ENCODE measurements around the gene CHSY1. TPM values are rescaled to one million over a fixed set of nuclear protein-coding genes. Genes with fewer than 3 reads are reported as not detected.
A peak's percentile ranks its signal among the peaks of the same experiment; 100 is the strongest.

Gene CHSY1
- total RNA-seq, 2 donors from 2014 or later = 26.4 to 31.1 TPM

DNA sequence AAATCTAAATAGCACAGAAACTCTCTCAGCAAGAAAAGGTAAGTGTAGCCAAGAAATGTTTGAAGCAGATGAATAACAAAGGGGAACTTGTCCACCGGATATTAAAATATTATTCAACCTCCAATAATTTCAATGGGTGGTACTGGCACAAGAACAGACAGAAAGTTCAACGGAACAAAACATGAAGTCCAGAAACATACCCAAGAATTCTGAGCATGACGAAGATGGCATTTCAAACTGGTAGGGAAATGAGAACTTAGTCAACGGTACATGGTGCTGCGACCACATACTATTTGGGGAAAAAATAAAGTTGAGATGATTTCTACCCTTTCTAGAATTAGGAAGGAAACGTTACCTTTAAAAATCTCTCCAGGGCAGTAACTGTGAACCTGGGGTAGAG lies 5.5 kb downstream of the CHSY1 start:
- Mint-ChIP-seq H3K9me3 (no peaks in the 10 kb centered on the region), H3K36me3 (ENCODE audit: insufficient read depth in 2 of 2) (peaks cover 4 to 7% of the 10 kb centered on the region in 2 donors), H3K27ac (peak overlapping the region; percentile 89), H3K27me3 (ENCODE audit: low read depth) (no peaks in the 10 kb centered on the region), H3K4me3 (peak overlapping the region; percentile 66 to 67), H3K4me1 (ENCODE audit: low read depth) (peaks cover 92% of the 10 kb centered on the region)
- DNase-seq (no peak), ATAC-seq (replicated peaks in 1 of 2) (no peak)

DNA sequence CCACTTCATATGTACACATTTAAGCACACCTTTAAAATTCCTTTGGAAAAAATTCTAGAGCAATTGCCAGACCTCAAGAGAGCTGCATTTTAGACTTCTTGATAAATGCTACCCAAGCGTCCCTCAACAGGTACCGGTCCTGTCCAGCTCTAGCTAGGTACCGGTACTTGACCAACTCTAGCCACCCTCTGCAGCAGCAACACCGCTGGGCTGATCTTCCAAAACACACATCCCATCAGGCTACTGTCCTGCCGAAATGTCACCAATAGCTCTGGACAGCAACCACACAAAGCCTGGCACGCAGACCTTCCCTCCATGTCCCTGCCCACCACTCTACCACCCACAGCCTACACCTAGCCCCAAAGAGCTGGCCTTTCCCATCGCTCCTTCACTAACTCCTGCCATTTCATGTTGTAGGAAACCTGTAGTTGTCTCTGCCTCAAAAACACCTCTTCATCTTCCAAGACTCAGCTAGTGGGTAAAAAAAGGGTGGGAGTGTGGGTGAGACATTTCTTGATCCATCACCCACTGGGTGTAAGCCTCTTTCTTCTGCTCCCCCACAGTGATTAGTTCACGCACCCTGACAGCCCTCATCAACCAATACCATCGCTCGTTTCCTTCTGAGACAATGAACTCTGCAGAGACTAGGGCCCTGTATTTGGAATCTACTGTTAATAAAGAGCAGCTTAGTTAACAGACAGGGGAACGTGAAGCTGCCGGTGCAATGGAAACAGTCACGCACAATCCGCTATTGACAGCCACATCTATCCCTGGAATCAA lies 6.8 kb downstream of the CHSY1 start:
- no peak for ATAC-seq (replicated peaks in 1 of 2)

DNA sequence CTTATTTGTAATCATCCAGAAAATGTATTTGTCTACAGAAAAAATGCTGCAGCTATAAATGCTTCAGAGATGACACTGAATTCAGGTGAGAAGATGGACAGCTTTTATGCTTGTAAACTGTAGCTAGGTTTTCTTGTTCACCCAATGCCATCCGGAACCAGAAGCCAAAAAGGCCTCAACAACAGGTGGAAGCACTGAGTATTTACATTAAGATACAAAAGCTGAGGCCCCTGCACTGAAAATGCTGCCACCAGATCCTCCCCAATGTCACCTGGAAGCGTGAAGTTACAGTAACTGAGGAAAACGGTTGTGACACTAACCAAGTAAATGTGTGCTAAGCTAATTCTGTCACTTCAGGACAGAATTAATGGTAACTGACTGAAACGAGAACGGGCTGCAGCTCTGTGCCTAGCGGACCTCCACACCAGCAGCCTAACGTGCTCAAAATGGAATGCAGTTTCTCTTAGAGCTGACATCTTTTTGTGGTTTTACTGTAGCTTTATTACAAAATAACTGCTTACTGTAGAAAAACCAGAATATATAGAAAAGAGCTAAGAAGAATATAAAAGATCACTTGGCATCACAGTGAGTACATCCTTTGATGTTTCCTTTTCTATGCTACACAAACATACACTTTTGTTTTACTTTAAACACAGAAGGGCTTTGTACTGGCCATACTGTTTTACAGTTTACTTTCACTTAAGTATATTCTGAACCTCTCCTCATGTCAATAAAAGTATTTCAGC lies 7.6 kb downstream of the CHSY1 start:
- Mint-ChIP-seq H3K4me1 (ENCODE audit: low read depth) (peaks cover 94% of the 10 kb centered on the region), H3K27ac (peak overlapping the region; percentile 81), H3K27me3 (ENCODE audit: low read depth) (no peaks in the 10 kb centered on the region), H3K9me3 (no peaks in the 10 kb centered on the region), H3K36me3 (ENCODE audit: insufficient read depth in 2 of 2) (peaks cover 4 to 6% of the 10 kb centered on the region in 2 donors), H3K4me3 (peak overlapping the region; percentile 66 to 67)
- ATAC-seq (replicated peaks in 1 of 2) (no peak), DNase-seq (no peak)

More for the DNA sequence above, 6.8 kb downstream of the CHSY1 start:
- H3K9me3 Mint-ChIP-seq = no peaks in the 10 kb centered on the region
- no peak for DNase-seq
- peaks cover 94% of the 10 kb centered on the region for H3K4me1 Mint-ChIP-seq (ENCODE audit: low read depth)
- H3K27me3 Mint-ChIP-seq (ENCODE audit: low read depth) = no peaks in the 10 kb centered on the region
- peak overlapping the region; percentile 81 for H3K27ac Mint-ChIP-seq
- H3K4me3 Mint-ChIP-seq = peak overlapping the region; percentile 66 to 67
- H3K36me3 Mint-ChIP-seq (ENCODE audit: insufficient read depth in 2 of 2) = peaks cover 3 to 4% of the 10 kb centered on the region in 2 donors

DNA sequence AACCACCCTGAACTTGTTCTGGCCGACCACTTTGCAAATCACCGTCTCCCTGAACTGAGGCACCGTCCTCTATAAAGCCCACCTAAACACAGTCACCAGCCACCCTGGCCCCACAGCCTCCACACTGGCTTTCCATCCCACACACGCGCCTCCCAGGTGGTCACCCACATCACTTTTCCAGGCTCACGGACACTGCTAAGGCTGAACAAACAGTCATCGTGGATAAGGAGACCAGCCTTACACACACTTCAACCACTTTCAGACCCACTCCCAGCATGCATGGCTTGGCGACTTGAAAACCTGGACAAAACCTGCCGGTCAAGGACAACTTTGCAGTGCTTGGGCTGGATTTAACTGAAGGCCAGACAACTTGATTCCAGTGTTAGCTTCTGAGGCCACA lies 8.4 kb downstream of the CHSY1 start:
- Mint-ChIP-seq H3K4me3 (peak overlapping the region; percentile 66 to 67), H3K4me1 (ENCODE audit: low read depth) (peaks cover 92% of the 10 kb centered on the region), H3K27me3 (ENCODE audit: low read depth) (no peaks in the 10 kb centered on the region)

DNA sequence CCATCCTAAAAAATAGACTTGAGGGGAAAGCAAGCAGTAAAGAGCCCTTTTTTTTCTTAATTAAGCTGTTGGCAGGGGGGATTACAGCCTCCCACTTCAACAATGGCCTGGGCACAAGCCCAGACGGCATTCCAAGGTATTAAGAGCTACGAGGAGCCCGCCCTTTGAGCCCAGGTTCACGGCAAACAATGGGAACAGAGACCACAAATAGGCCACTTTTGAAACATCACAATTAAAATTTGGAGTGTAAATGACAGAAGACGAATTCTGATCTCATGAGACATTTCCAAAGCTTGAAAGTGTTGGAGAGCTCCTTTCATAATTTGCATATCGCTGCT lies 8.9 kb downstream of the CHSY1 start:
- Mint-ChIP-seq H3K36me3 (ENCODE audit: insufficient read depth in 2 of 2) (peaks cover 4 to 6% of the 10 kb centered on the region in 2 donors), H3K4me1 (ENCODE audit: low read depth) (peaks cover 89% of the 10 kb centered on the region), H3K9me3 (no peaks in the 10 kb centered on the region), H3K27me3 (ENCODE audit: low read depth) (no peaks in the 10 kb centered on the region), H3K27ac (peak overlapping the region; percentile 96), H3K4me3 (peak overlapping the region; percentile 66 to 67)
- ATAC-seq (replicated peaks in 1 of 2) = no peak
- no peak for DNase-seq

More for the DNA sequence above, 8.4 kb downstream of the CHSY1 start:
- ATAC-seq (replicated peaks in 1 of 2) (no peak), DNase-seq (no peak)
- peaks cover 4 to 6% of the 10 kb centered on the region in 2 donors for H3K36me3 Mint-ChIP-seq (ENCODE audit: insufficient read depth in 2 of 2)
- no peaks in the 10 kb centered on the region for H3K9me3 Mint-ChIP-seq
- H3K27ac Mint-ChIP-seq = peak overlapping the region; percentile 77

DNA sequence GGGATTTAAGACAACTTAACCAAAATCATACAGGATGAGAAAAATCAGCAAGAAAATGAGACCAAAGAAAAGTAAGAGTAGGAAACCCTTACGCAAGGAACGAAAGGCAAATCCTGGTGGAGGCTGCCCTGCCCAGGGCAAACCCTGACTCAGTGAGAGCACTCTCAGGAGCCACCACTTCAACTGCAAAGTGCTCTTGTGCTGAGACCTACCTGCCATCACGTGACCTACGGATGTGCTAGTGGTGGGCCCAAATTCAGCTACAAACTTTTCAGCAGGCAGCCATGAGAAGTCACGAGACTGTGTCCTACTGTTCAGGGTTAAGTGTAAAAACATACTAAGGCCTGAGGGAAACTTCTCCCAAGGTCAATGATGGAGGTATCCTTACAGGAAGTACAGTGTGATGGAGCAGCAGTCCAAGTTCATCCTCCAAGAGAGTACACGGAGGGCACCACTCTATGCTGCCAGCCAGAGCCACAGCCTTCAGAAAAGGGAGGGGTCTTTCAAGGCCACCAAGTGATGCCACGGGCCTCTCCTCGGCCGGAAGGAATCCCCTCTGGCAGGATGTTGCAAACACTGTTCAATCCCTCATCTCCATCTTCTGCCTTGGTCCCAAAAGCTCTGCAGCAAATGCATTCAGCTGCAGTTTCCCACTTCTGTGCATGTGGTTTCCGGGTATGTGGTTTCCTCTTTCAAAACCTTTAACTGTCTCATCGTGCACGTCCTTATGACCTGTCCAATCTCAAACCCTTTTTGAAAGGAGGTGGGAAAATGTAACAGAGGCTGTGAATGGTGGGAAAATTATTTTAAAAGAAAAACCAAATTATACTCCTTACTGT lies 9.5 kb downstream of the CHSY1 start:
- H3K27ac Mint-ChIP-seq = peak overlapping the region; percentile 96
- H3K36me3 Mint-ChIP-seq (ENCODE audit: insufficient read depth in 2 of 2) = peaks cover 4 to 6% of the 10 kb centered on the region in 2 donors
- H3K4me1 Mint-ChIP-seq (ENCODE audit: low read depth) = peaks cover 84% of the 10 kb centered on the region

DNA sequence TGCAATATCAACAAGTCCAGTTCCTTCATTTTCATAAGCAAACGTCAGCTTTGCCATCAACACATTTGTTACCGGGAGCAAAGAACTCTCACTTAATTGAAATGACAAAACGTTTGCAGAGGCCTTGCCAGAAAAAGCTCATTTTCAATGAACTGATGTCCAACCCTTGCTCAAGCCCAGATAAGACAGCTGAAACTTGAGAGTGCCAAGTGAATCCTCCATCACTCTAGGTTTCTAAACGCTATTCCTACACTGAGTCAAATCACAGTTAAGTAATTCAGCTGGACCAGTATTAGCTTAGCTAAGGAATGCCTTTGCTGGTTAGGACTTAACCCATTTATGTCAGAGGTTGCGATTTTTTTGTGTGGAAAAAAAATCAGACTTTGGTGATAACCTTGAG lies 11.5 kb downstream of the CHSY1 start:
- DNase-seq (no peak), ATAC-seq (replicated peaks in 1 of 2) (no peak)
- peaks cover 4 to 12% of the 10 kb centered on the region in 2 donors for H3K36me3 Mint-ChIP-seq (ENCODE audit: insufficient read depth in 2 of 2)
- no peaks in the 10 kb centered on the region for H3K27me3 Mint-ChIP-seq (ENCODE audit: low read depth)
- peaks cover 81% of the 10 kb centered on the region for H3K4me1 Mint-ChIP-seq (ENCODE audit: low read depth)
- H3K4me3 Mint-ChIP-seq = peak overlapping the region; percentile 71 to 78
- no peaks in the 10 kb centered on the region for H3K9me3 Mint-ChIP-seq
- peak overlapping the region; percentile 81 for H3K27ac Mint-ChIP-seq

More for the DNA sequence above, 9.5 kb downstream of the CHSY1 start:
- H3K9me3 Mint-ChIP-seq = no peaks in the 10 kb centered on the region
- ATAC-seq (replicated peaks in 1 of 2) (peak; percentile 75 to 82), DNase-seq (peak; percentile 57 to 59)
- no peaks in the 10 kb centered on the region for H3K27me3 Mint-ChIP-seq (ENCODE audit: low read depth)
- H3K4me3 Mint-ChIP-seq = peak overlapping the region; percentile 66 to 67

DNA sequence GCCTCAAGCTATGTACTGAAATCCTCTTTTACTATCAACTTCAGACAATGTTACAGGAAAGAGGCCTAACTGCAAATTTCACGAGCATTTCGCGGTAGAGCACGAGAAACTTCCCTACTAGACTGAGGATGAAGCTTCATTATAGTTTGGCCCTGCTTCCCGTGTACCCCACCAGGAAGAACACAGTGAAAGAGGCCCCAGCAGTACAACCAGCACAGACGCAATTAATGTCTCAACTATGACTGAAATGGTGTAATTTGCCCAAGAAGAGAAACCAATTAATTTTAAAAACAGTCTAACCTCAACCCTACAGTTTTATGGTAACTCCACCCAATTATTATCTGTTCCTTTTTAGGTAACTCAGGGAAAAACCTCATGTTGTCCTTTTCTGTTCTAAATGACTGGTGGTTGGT lies 12.1 kb downstream of the CHSY1 start:
- Mint-ChIP-seq H3K9me3 (no peaks in the 10 kb centered on the region), H3K27ac (peak overlapping the region; percentile 81), H3K4me1 (ENCODE audit: low read depth) (peaks cover 75% of the 10 kb centered on the region), H3K27me3 (ENCODE audit: low read depth) (no peaks in the 10 kb centered on the region), H3K4me3 (peak overlapping the region; percentile 71 to 78), H3K36me3 (ENCODE audit: insufficient read depth in 2 of 2) (peaks cover 2 to 18% of the 10 kb centered on the region in 2 donors)
- peak; percentile 13 to 38 for ATAC-seq (replicated peaks in 1 of 2)
- DNase-seq = no peak

DNA sequence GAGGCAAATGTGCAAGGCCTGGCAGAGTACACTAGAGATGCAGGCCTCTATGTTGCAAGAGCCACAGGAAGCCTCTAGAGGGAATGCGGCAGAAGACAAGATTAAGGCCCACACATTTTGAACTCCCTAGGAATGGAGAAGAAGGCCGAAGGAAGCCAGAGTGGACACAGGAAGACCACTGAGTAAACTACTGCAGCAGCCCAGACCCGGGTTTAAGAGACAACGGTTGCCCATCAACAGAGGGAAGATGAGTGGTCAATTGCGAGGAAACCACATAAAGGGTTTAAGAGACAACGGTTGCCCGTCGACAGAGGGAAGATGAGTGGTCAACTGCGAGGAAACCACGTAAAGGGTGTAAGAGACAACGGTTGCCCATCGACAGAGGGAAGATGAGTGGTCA lies 14.6 kb downstream of the CHSY1 start:
- DNase-seq (no peak), ATAC-seq (replicated peaks in 1 of 2) (no peak)
- Mint-ChIP-seq H3K9me3 (no peaks in the 10 kb centered on the region), H3K4me1 (ENCODE audit: low read depth) (peaks cover 63% of the 10 kb centered on the region), H3K27ac (no peak overlapping the region), H3K27me3 (ENCODE audit: low read depth) (no peaks in the 10 kb centered on the region), H3K36me3 (ENCODE audit: insufficient read depth in 2 of 2) (peaks cover 2 to 28% of the 10 kb centered on the region in 2 donors), H3K4me3 (no peak overlapping the region)

DNA sequence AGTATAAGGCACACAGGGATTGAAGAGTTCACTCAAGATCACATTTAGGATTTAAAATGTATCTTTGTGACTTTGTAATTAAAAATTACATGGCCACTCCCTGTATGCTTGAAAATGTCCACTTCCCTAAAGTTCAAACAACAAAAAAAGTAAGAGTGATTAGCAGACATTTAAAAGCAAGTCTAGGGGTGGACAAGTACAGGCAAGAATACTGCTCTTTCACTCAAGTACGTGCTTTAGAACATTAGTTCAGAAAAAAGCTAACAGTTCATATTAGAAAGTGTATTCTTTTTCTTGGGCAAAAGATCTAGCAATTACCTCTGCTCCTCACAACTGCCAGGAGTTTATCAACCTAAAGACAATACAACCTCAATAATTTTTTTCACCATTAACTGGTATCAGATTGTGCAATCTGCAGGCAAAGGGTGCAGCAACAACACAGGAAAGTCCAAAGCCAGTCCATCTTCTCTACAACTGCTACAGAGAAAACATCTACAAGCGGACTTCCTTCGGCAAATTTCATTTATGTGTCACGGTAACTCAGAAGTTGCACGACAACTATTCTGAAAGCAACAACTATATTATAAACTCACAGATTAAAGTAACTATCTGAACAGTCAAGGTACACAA lies 18.1 kb downstream of the CHSY1 start:
- Mint-ChIP-seq H3K27me3 (ENCODE audit: low read depth) (no peaks in the 10 kb centered on the region), H3K4me1 (ENCODE audit: low read depth) (peaks cover 45% of the 10 kb centered on the region), H3K36me3 (ENCODE audit: insufficient read depth in 2 of 2) (peaks cover 4 to 40% of the 10 kb centered on the region in 2 donors), H3K27ac (no peak overlapping the region), H3K9me3 (peaks cover 0 to 4% of the 10 kb centered on the region in 2 donors), H3K4me3 (no peak overlapping the region)
- ATAC-seq (replicated peaks in 1 of 2) (no peak), DNase-seq (no peak)

DNA sequence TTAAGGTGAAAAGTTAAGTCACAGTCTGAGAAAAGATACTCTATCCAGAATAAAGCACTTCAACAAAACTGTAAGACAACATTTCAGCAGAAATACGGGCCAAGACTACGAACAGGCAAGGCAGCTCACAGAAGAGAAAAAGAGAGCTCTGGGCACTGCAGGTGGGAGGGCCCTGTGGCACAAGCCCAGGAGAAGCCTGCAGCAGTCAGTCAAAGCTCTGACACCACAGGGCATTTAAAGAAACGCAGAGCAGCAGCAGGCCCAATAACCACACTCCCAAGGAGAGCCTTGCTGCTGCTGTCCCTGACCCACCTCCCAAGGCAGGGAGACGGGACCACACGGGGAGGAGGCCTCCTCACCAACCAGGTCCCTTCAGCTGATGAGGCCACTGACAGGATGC lies 19.2 kb downstream of the CHSY1 start:
- Mint-ChIP-seq H3K27me3 (ENCODE audit: low read depth) (no peaks in the 10 kb centered on the region), H3K4me3 (no peak overlapping the region), H3K9me3 (peaks cover 4 to 5% of the 10 kb centered on the region in 2 donors), H3K36me3 (ENCODE audit: insufficient read depth in 2 of 2) (peaks cover 11 to 49% of the 10 kb centered on the region in 2 donors), H3K27ac (no peak overlapping the region), H3K4me1 (ENCODE audit: low read depth) (peaks cover 47% of the 10 kb centered on the region)
- ATAC-seq (replicated peaks in 1 of 2) (no peak), DNase-seq (no peak)

DNA sequence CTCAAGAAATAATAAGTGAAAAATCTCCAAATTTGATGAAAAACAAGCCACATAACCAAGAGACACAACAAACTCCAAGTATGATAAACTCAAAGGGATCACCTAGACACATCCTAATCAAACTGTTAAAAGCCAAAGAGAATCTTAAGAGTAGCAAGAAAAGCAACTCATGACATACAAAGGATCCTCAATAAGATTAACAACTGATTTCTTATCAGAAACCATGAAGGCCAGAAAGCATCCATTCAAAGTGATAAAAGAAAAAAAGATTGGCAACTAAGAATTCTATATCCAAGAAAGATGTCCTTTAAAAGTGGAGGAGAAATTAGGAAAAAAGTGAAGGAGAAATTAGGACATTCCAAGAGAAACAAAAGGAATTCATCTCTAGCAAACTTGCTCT lies 23.5 kb downstream of the CHSY1 start:
- peaks cover 14 to 39% of the 10 kb centered on the region in 2 donors for H3K36me3 Mint-ChIP-seq (ENCODE audit: insufficient read depth in 2 of 2)
- DNase-seq = no peak
- H3K4me3 Mint-ChIP-seq = peak overlapping the region in 1 of 2 donors; percentile 3
- peaks cover 58% of the 10 kb centered on the region for H3K4me1 Mint-ChIP-seq (ENCODE audit: low read depth)
- H3K9me3 Mint-ChIP-seq = peaks cover 4 to 5% of the 10 kb centered on the region in 2 donors
- no peak for ATAC-seq (replicated peaks in 1 of 2)
- no peaks in the 10 kb centered on the region for H3K27me3 Mint-ChIP-seq (ENCODE audit: low read depth)
- peak overlapping the region; percentile 35 for H3K27ac Mint-ChIP-seq

Measured in activated T-cell treated with anti-CD3 and anti-CD28 coated beads, Interleukin-2, amount 50 U/mL, for 72 hours (primary cell).